Measurements from ENCODE around the gene BTAF1.
"Not testable (repeated sequence)": the region's sequence is repeated elsewhere in the genome, so short reads cannot be mapped to it uniquely, and the experiment has no call there.

Gene BTAF1

GRCh38 chr10:91923371-91924211, at the start of gene BTAF1:
Gene BTAF1, plus strand, starts transcription at chr10:91923770. Its CDS starts 307 bp downstream, at chr10:91924077.
- peak; percentile 82 for DNase-seq (ENCODE audit: low read depth)

- no peak for DNase-seq (ENCODE audit: low read depth)
Measured at GRCh38 chr10:91875156-91875555, 48.4 kb upstream of the BTAF1 start.

- no peak for DNase-seq (ENCODE audit: low read depth)
Measured at GRCh38 chr10:91875779-91876178, 47.8 kb upstream of the BTAF1 start.

- DNase-seq (ENCODE audit: low read depth): no peak
Measured at GRCh38 chr10:91879515-91880170, 43.9 kb upstream of the BTAF1 start.

- DNase-seq (ENCODE audit: low read depth): no peak
Measured at GRCh38 chr10:91880310-91880709, 43.3 kb upstream of the BTAF1 start.

GRCh38 chr10:91883549-91884444, 39.8 kb upstream of the BTAF1 start:
- no peak for DNase-seq (ENCODE audit: low read depth)

GRCh38 chr10:91884536-91884935, 39.0 kb upstream of the BTAF1 start:
- DNase-seq (ENCODE audit: low read depth): no peak

GRCh38 chr10:91885362-91886079, 38.0 kb upstream of the BTAF1 start:
- DNase-seq (ENCODE audit: low read depth): no peak

- no peak for DNase-seq (ENCODE audit: low read depth)
Measured at GRCh38 chr10:91886954-91887271, 36.7 kb upstream of the BTAF1 start.

- no peak for DNase-seq (ENCODE audit: low read depth)
Measured at GRCh38 chr10:91887272-91888076, 36.1 kb upstream of the BTAF1 start.

- DNase-seq (ENCODE audit: low read depth): no peak
Measured at GRCh38 chr10:91891125-91892001, 32.2 kb upstream of the BTAF1 start.

GRCh38 chr10:91893051-91893450, 30.5 kb upstream of the BTAF1 start:
- no peak for DNase-seq (ENCODE audit: low read depth)

- DNase-seq (ENCODE audit: low read depth): not testable (repeated sequence)
Measured at GRCh38 chr10:91894261-91894685, 29.3 kb upstream of the BTAF1 start.

- DNase-seq (ENCODE audit: low read depth): no peak
Measured at GRCh38 chr10:91896212-91896756, 27.3 kb upstream of the BTAF1 start.

- no peak for DNase-seq (ENCODE audit: low read depth)
Measured at GRCh38 chr10:91897421-91897820, 26.1 kb upstream of the BTAF1 start.

- no peak for DNase-seq (ENCODE audit: low read depth)
Measured at GRCh38 chr10:91901784-91902677, 21.5 kb upstream of the BTAF1 start.

GRCh38 chr10:91907033-91907594, 16.5 kb upstream of the BTAF1 start:
- no peak for DNase-seq (ENCODE audit: low read depth)

- DNase-seq (ENCODE audit: low read depth): no peak
Measured at GRCh38 chr10:91907914-91908336, 15.6 kb upstream of the BTAF1 start.
